ENCODE results near the gene FAM184B.

DNA sequence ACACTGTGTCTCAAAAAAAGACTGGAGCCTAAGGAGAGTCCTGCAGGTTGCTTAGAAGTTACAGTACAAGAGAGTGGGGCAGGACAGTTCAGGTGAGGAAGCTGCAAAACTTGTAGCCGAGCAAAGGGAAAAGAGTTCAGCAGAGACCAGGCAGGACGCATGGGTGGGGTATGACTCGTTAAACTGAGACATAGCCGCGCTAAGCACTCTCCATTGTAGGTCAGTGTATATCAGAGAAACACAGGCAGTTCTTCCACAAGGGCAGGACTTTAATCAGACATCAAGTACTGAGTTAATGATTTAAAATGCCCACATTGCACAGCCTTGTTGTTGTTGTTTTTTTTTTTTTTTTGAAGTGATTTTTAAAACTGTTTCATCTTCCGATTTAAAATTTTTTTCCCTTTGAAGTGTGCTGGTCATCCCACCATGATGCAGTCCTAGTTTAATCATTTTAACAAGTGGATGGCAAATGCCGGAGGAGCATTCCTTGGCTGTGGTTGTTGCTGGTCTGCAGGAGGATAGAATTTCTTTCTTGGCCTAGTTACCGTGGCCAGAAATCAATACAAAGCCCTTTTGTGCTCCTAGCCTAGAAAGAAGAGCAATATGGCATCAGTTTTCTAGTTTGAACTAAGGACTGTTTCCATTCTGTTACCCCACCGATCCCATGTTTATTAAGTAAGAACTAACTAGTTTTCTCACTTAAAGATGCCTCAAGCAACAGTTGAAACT, 194.2 kb downstream of the FAM184B start:
- TF ChIP-seq, protein P1, sequence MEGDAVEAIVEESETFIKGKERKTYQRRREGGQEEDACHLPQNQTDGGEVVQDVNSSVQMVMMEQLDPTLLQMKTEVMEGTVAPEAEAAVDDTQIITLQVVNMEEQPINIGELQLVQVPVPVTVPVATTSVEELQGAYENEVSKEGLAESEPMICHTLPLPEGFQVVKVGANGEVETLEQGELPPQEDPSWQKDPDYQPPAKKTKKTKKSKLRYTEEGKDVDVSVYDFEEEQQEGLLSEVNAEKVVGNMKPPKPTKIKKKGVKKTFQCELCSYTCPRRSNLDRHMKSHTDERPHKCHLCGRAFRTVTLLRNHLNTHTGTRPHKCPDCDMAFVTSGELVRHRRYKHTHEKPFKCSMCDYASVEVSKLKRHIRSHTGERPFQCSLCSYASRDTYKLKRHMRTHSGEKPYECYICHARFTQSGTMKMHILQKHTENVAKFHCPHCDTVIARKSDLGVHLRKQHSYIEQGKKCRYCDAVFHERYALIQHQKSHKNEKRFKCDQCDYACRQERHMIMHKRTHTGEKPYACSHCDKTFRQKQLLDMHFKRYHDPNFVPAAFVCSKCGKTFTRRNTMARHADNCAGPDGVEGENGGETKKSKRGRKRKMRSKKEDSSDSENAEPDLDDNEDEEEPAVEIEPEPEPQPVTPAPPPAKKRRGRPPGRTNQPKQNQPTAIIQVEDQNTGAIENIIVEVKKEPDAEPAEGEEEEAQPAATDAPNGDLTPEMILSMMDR (conservative IDR thresholded peaks at IDR 0.05; ENCODE audit: low read length) = no peak
- no peak for TF ChIP-seq EZH2phosphoT487 (IDR thresholded peaks at IDR 0.05; ENCODE audit: borderline replicate concordance)
